Epithelial cell of proximal tubule (primary cell): ENCODE results near the gene TEX50. TPM values are rescaled to one million over a fixed set of nuclear protein-coding genes. Genes with fewer than 3 reads are reported as not detected.
"Not testable (repeated sequence)": the region's sequence is repeated elsewhere in the genome, so short reads cannot be mapped to it uniquely, and the experiment has no call there.

Experiments
- DNase-seq: peaks from one replicate; pipeline ENCODE4 v3.0.0-alpha.2; 2011; ENCODE audit warnings: low read depth
- H3K4me3 ChIP-seq: 2 replicates; pipeline ENCODE4 v1.5.1; 2011; ENCODE audit warnings: low read depth, mild to moderate bottlenecking, low read length
- CTCF ChIP-seq: conservative IDR thresholded peaks from 2 replicates; pipeline ENCODE4 v1.5.1; 2012; ENCODE audit warnings: low read depth, mild to moderate bottlenecking, low read length
- total RNA-seq: library from RNA; depleted of rRNA; stranded (reverse); fragments of >200 nt; gene quantifications from 2 replicates; pipeline ENCODE4 v1.2.3, GENCODE V29; 2015

Gene TEX50, protein sequence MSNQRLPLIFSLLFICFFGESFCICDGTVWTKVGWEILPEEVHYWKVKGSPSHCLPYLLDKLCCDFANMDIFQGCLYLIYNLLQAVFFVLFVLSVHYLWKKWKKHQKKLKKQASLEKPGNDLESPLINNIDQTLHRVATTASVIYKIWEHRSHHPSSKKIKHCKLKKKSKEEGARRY
- not detected in 2 replicates for total RNA-seq

DNA sequence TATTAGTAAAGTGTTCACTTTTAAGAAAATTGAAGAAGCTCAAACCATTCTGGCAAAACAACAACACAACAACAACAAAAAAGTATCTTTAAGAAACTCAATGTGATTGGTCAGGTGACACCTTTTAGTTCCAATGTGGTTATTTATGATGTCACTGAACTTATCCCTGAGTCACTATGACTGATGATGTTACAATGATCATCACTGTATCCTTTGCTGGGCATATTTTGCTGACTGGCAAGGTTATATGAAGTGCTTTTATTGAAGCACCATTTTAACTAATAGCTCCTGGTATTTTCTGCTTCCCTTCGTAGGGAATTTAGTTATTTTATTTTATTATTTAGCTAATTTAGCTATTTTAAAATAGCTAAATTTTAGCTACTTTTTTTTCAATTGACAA, at the start of gene TEX50:
TEX50 (plus strand) TSS at position 223 of the 400 bp plus-strand sequence. CDS start 184 bp downstream, outside the sequence.
- H3K4me3 ChIP-seq, result no peak within 1 kb of the TSS
- DNase-seq, result no peak
- TF ChIP-seq CTCF, result no peak

DNA sequence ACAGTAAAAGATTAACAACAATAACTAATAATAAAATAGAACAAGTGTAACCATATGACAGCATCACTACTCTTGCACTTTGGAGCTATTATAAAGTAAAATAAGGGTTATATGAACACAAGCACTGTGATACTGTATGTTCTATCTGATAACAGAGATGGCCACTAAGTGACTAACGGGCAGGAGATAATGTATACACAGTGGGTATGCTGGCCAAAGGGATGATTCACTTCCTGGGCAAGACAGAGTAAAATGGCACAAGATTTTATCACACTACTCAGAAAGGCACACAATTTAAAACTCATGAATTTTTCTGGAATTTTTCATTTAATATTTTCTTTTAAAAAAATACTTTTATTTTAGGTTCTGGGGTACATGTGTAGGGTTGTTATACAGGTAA, 44.6 kb upstream of the TEX50 start:
- TF ChIP-seq CTCF, result no peak
- no peak overlapping the region for H3K4me3 ChIP-seq
- no peak for DNase-seq

GRCh38 chr1:173591138-173591537, 44.0 kb upstream of the TEX50 start:
- DNase-seq, result not testable (repeated sequence)

DNA sequence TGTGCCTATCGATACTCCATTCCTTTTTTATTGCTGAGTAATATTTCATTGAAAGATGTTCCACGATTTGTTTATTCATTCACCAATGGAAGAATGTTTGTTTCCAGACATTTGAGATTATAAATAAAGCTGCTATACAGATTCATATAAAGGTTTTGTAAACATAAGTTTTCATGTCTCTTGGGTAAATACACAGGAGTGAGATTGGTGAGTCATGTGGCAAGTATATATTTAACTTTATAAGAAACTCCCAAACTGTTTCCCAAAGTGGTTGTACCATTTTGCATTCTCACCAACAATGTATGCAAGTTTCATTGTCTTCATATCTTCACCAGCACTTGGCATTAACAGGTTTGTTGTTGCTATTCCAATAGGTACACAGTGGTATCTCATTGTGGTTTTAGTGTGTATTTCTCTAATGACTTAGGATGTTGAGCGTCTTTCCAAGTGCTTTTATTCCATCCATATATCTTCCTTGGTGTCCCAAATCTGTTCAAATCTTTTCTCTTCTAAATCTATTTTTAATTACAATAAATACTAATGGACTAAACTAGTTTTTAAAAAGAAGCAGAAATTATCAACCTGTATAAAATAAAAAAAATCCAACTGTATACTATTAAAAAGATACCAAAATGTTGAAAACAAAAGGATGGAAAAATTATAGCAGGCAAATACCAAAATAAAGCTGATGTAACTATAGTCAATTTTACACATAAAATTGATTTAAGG, 38.9 kb upstream of the TEX50 start:
- TF ChIP-seq CTCF, result no peak
- no peak overlapping the region for H3K4me3 ChIP-seq
- no peak for DNase-seq

More at GRCh38 chr1:173591138-173591537, 44.0 kb upstream of the TEX50 start:
- not testable (repeated sequence) for H3K4me3 ChIP-seq

GRCh38 chr1:173601588-173601987, 33.5 kb upstream of the TEX50 start:
- TF ChIP-seq CTCF, result no peak
- no peak overlapping the region for H3K4me3 ChIP-seq
- no peak for DNase-seq

GRCh38 chr1:173603056-173603591, 32.0 kb upstream of the TEX50 start, which contains the start of gene SLC9C2:
Gene SLC9C2 (minus strand): TSS chr1:173603072. CDS start chr1:173601776, 1,296 bp downstream.
- no peak for TF ChIP-seq CTCF
- DNase-seq, result no peak
- no peak within 1 kb of the TSS for H3K4me3 ChIP-seq

- no peak for TF ChIP-seq CTCF
- DNase-seq, result no peak
- no peak overlapping the region for H3K4me3 ChIP-seq
These were observed 26.5 kb upstream of the TEX50 start for GRCh38 chr1:173608503-173609216.

GRCh38 chr1:173613086-173613485, 22.1 kb upstream of the TEX50 start:
- not testable (repeated sequence) for DNase-seq, H3K4me3 ChIP-seq
